COLO829 (cell line): Measurements from ENCODE around the gene SLC7A14.
"Not testable (repeated sequence)": the region's sequence is repeated elsewhere in the genome, so short reads cannot be mapped to it uniquely, and the experiment has no call there.

ENCODE experiments used
- DNase-seq: peaks from one replicate; pipeline ENCODE4 v3.0.0; 2012; ENCODE audit warnings: low spot score

Gene SLC7A14

GRCh38 chr3:170593634-170594033 lies 7.8 kb upstream of the SLC7A14 start:
- DNase-seq: no peak

- DNase-seq: no peak
Observed at GRCh38 chr3:170589113-170589512, 3.2 kb upstream of the SLC7A14 start.

GRCh38 chr3:170585008-170585936 lies 603 bp downstream of the SLC7A14 start:
- no peak for DNase-seq

GRCh38 chr3:170584585-170585007 lies 1.3 kb downstream of the SLC7A14 start:
- DNase-seq: peak; percentile 87

- DNase-seq: no peak
Observed at GRCh38 chr3:170579646-170580045, 6.2 kb downstream of the SLC7A14 start.

- DNase-seq: peak; percentile 70
Observed at GRCh38 chr3:170572665-170573253, 13.1 kb downstream of the SLC7A14 start.

GRCh38 chr3:170567598-170567997 lies 18.3 kb downstream of the SLC7A14 start:
- not testable (repeated sequence) for DNase-seq

GRCh38 chr3:170566413-170566812 lies 19.5 kb downstream of the SLC7A14 start:
- DNase-seq: no peak

GRCh38 chr3:170565495-170565894 lies 20.4 kb downstream of the SLC7A14 start:
- DNase-seq: no peak

- no peak for DNase-seq
Observed at GRCh38 chr3:170564664-170565063, 21.2 kb downstream of the SLC7A14 start.

- DNase-seq: no peak
Observed at GRCh38 chr3:170563712-170564423, 22.0 kb downstream of the SLC7A14 start.

- no peak for DNase-seq
Observed at GRCh38 chr3:170562080-170562479, 23.8 kb downstream of the SLC7A14 start.

- DNase-seq: no peak
Observed at GRCh38 chr3:170560717-170561382, 25.0 kb downstream of the SLC7A14 start.

GRCh38 chr3:170560296-170560695 lies 25.6 kb downstream of the SLC7A14 start:
- no peak for DNase-seq

- no peak for DNase-seq
Observed at GRCh38 chr3:170558427-170558826, 27.4 kb downstream of the SLC7A14 start.

- DNase-seq: no peak
Observed at GRCh38 chr3:170555329-170555728, 30.5 kb downstream of the SLC7A14 start.

- no peak for DNase-seq
Observed at GRCh38 chr3:170553788-170554757, 31.8 kb downstream of the SLC7A14 start.

- no peak for DNase-seq
Observed at GRCh38 chr3:170551252-170551651, 34.6 kb downstream of the SLC7A14 start.

GRCh38 chr3:170542704-170543103 lies 43.2 kb downstream of the SLC7A14 start:
- no peak for DNase-seq

GRCh38 chr3:170539897-170540296 lies 46.0 kb downstream of the SLC7A14 start:
- DNase-seq: no peak

GRCh38 chr3:170536712-170537111 lies 49.2 kb downstream of the SLC7A14 start:
- DNase-seq: no peak
